T follicular helper cell (primary cell): ENCODE data around the gene RUSF1.
"Not testable (repeated sequence)": the region's sequence is repeated elsewhere in the genome, so short reads cannot be mapped to it uniquely, and the experiment has no call there.

Source experiments
- DNase-seq: peaks from one replicate; pipeline ENCODE4 v3.0.0-alpha.2; 2020; ENCODE audit warnings: low read depth
- total RNA-seq, 2 experiments: gene quantifications; one replicate each; lab custom pipeline; 2026; lab: John Stamatoyannopoulos, UW

RUSF1 gene
- total RNA-seq = 46.1 to 60.2 reads per million in 2 experiments

DNA sequence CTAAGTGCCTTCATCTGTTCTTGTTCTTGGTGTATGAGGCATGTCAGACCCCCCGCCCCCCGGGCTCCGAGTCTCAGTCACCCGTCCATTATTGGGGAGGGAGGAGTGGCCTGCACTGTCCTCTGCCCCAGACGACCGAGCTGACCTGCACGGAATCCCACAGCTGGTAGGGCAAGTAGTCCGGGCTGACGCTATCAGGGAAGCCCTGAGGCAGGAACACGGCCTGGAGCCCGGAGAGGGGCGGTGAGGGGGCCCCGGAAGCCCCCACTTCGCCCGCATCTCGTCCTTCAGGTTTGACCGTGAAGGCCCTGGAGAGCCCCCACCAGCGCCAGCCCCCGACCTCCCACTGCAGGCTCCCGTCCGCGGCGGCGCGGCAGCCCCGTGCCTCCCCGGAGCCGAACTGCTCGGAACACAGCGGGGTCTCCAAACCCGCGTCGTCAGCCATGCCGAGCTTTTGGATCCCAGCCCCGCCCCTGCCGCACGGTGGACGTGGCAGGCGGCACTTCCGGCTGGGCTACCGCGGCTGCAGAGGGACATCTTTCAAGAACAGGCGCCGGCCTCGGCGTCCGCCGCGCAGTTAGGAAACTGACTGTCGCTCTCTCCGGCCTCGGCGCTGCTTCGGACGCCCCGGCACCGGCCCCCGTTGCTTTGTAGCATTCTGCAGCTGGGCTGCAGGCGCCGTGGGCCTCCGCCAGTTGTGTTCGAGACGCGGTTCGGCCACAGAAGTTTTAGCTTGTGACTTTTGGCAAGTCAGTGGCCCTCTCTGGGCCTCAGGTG, at the start of gene RUSF1:
Gene RUSF1 (minus strand): TSS at position 463 of the 777 bp plus-strand sequence. CDS start 18 bp downstream, at position 445.
- DNase-seq = peak; percentile 64

DNA sequence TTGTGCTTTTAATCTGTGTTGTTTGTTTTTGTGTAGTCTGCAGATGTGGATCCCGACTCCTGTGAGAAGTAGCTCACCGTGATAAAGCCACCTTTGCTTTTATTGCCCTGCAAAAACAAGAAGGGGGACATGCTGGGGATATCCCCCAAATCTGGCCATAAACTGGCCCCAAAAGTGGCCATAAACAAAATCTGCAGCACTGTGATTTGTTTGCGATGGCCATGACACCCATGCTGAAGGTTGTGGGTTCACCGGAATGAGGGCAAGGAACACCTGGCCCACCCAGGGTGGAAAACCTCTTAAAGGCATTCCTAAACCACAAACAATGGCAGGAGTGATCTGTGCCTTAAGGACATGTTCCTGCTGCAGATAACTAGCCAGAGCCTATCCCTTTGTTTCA, 34.6 kb upstream of the RUSF1 start:
- DNase-seq = no peak

DNA sequence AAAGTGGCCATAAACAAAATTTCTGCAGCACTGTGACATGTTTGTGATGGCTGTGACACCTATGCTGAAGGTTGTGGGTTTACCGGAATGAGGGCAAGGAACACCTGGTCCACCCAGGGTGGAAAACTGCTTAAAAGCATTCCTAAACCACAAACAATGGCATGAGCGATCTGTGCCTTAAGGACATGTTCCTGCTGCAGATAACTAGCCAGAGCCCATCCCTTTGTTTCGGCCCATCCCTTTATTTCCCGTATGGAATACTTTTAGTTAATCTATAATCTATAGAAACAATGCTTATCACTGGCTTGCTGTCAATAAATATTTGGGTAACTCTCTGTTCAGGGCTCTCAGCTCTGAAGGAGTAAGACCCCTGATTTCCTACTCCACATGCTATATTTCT, 31.6 kb upstream of the RUSF1 start:
- not testable (repeated sequence) for DNase-seq

DNA sequence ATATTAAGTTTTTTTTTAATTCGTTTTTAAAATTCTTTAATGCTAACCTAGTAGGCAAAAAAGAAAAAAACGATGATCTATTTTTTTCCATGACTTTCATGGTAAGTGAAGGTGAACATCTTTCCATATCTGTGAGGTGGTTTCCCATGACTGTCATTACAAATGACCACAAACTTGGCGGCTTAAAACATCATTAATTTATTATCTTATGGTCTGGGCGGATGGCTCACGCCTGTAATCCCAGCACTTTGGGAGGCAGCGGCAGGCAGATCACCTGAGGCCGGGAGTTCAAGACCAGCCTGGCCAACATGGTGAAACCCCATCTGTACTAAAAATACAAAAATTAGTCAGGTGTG, 30.0 kb upstream of the RUSF1 start:
- DNase-seq = not testable (repeated sequence)

DNA sequence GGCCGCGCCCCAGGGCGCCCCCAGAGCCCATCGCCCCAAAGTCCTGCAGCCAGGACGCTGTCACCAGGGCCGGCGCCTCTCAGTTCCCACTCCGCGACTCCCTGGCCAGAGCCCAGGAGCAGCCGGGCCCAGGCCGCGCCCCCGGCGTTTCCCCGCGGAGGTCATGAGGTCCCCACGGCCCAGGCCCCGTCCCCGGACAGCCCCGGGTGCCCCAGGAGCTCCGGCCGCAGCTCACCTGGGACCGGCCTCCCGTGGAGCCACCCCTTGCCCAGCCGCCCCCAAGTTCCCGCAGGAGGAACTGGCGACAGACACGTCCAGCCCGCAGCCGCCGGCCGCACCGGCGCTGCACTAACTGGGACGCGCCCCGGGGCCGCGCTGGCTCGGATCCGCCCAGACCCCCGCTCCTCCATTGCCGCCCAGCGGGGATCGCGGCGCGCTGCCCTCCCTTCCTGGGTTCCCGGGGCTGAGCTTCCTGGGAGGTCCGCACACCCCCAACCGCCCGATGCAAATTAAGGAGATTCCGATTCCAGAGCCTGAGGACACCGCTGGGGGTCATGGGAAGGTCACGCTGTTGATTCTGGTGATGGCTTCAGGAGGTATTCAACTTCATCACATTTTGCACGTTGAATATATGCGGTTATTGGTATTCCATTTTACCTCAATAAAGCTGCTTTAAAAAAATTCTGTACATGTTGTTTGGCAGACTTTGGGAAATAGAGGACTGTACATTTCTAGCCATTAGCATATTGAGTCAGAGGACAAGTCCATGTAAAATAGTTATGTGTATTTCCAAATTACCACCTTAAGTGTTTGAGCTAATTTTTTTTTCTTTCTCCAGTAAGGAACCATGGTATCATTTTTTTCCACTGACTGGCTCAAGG, 29.4 kb upstream of the RUSF1 start:
- no peak for DNase-seq

DNA sequence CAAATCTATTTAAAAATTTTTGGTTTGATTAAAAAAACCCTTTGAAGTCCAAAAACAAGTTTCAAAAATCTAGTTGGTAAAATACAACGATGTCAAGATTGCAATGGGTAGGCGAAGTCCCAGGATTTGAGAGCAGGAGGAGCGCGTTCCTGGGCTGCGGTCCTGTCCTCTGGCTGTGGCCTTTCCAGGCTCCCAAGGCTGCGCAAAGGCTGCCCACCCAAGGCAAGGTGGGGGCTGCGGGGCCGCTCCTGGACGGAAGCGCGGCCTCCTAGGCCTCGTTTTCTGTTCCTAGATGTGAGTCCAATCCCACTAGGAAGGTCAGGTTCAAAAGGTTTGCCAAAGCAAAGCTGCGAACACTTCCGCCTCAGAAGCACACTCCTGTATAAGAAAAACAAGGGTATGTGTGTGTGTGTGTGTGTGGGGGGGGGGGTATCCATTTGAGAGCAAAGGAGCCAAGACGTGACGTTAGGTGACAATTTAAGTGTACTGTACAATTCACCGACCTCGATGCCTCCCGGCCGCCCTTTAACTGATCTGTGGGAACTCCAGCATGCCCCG, 28.7 kb upstream of the RUSF1 start:
- no peak for DNase-seq

DNA sequence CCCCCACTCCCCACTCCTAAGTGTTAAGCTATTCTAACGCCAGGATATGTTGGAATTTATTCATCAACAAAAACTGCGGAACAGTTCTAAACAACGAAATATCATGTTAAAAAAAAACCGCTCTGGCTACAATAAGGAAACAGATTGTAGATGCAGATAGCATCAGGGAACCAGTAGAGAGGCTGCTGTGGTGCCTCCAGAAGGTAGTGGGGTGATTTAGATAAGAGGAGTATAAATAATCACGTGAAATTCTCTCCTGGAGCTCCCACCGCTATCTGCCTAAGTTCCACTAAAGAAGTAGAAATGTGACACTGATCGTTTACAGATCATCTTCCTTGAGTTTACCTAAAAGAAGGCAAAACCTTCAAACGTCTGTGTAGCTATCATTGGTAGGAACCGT, 27.5 kb upstream of the RUSF1 start:
- no peak for DNase-seq

DNA sequence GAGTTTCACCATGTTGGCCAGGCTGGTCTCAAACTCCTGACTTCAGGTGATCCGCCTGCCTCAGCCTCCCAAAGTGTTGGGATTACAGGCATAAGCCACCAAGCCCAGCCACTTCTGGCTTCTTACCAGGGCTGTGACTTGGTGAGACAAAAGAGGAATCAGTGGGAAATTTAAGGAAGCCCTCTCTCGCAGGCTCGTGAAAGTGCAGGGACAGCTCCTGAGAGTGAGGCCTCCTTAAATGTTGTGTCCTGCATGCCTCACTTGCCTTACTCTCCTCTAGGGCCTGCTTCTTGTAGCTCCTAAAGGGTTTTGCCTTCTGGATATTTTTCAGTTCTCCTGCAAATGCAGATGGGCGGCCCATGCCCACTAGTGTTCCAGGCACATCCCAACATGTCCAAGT, 24.7 kb upstream of the RUSF1 start:
- DNase-seq = no peak

DNA sequence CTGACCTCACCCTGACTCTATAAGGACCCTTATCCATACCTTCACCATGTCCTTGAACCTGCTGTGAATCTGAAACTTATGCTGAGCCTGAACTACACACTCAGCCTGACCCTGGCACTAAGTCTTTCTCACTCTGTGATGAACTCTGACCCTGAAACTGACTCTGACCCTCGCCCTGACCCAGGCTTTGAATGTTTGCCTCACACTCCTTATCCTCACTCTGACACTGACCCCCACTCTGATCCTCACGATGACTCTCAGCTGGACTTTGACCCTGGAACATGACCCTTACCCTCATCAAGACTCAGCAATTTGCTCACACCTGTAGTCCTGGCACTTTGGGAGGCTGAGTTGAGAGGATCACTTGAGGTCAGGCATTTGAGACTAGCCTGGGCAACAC, 23.9 kb upstream of the RUSF1 start:
- DNase-seq = no peak

DNA sequence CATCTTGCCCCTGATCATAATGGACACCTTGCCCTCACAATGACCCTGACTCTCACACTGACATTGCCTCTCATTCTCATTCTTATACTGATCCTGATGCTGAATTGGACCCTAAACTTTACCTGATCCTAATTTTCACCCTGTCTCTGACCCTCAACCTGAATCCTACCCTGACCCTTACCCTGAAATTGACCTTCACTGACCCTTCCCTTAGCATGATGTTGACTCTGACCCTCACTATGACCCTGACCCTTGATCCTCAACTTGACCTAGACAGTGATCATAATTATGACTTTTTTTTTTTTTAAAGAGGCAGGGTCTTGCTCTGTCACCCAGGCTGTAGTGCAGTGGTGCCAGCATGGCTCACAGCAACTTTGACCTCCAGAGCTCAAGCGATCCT, 22.9 kb upstream of the RUSF1 start:
- DNase-seq = no peak

DNA sequence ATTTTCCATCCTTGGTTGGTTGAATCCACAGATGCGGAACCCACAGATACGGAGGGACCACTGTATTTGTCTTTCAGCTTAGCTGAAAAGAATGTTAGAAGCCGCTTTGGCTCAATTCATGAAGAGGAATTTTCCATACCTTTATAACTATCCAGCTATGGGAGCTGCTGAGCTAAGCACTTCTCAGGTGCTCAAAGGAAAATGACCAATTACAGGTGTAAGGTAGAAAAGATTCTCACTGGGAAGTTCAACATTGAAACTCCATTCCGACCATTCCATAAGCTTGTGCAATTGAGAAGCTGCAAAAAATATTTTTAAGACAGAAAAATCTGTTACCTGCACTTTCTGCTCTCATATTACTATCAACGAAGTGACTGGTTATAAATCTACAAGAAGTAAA, 22.2 kb upstream of the RUSF1 start:
- no peak for DNase-seq

DNA sequence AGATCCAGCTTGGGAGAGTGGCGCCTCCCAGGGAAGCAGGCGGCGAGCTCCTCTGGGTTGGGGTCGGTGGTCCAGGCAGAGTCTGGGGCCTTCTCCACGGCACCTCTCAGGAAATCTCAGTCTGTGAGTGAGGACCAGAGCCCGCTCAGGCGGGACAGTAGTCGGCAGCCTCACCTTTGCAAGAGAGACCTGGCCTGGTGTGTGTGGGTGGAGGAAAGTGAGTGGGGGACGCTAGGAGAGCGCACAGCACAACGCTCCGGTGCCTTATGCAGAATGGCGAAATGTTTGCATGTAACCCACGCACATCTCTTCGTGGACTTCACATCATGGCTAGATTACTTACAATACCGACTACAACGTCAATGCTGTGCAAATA, 21.7 kb upstream of the RUSF1 start:
- no peak for DNase-seq

DNA sequence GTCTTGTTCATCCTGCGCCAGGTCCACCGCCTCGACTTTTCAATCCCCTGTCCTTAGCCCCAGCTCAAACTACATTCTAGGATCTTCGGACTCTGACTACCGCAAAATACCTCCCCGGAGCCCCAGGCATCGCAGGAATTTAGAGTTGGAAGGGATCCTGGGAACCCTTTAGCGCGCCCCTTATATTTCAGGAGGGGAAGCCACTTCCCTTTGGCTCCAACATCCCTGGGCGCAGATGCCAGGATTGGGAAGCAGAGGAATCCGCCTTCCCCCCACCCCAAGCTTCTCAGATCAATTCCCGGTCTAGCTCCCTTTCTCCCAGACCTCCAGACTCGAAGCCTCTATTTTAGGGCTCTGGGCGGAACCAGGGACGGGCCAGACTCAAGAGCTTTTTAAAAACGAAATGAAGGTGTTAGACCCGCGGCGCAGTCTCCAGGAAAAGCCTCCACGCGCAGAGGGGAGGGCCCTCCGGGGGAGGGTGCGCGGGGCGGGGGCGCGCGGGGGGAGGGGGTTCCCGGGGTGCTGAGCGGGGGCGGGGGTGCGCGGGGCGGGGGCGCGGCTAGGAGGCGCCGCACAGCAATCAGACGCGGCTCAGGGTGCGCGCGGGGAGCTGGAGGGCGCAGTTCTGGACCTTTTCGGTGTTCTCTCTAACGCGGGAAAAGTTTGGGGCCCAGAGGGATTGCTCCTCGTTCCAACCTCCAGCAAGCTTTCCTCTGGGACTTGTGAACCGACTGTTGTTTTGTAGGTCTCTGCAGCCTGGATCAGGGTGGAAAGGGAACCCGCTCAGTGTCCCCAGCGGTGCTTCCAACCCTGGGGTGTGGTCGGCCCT, 21.1 kb upstream of the RUSF1 start:
- DNase-seq = no peak

DNA sequence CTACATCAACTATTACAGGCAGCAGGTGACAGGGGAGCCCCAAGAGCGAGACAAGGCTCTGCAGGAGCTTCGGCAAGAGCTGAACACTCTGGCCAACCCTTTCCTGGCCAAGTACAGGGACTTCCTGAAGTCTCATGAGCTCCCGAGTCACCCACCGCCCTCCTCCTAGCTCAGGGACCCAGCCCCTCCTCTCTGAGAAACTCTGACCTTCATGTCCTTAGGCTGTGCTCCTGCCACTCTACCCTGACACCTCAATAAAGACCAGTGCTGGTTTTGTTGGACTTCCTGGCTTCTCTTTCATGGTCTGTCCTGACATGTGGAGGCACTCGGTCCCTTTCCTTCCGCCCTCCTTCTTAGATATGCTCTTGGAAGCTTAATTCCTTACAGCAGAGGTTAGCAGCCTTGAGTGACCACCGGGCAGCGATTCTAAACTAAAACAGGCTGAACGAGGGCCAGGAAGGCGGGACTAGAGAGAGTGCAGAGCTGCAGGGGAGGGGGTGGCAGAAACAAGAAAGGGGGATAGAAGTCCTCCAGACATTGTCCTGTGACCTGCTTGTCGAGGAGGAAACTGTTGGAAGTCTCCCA, 20.4 kb upstream of the RUSF1 start:
- no peak for DNase-seq

DNA sequence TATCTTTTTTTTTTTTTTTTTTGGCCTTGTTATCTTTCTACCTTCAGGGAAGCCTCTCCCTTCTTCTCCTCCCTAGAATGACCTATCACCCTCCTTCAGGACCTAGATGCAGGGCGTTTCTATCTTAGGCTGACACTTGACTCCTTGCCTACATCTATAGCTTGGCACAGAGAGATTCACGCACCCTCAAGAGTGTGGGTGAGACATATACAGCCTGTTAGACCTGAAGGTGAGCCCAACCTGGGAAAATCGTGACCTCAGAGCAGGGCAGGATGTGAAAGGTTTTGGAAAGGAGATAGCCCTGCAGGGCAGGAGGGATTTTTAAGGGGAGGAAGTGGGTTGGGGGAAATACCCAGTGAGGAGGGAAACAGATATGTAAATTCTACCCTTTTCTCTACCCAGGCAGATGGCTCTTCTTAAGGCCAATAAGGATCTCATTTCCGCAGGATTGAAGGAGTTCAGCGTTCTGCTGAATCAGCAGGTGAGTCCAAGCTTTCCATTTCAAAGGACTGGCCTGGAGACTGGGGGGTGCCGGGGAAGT, 19.6 kb upstream of the RUSF1 start, which contains the start of gene AHSP:
Gene AHSP (plus strand): TSS at position 167 of the 541 bp plus-strand sequence. CDS start 240 bp downstream, at position 407.
- DNase-seq = no peak

DNA sequence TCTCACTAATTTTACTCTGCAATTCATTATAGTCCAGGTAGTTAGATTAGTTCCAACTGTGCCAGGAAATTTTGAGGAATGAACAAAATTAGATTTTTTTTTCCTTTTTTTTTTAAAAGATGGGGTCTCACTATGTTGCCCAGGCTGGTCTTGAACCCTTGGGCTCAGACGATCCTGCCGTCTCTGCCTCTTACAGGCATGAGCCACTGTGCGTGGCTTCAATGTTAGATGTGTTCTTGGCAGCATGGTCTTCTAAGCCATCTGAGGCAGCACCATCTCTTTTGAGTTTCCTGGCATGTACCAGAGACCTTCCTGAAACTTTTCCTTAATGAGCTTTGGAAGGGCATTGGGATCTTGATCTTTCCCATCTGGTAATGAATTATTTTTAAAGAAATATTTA, 16.9 kb upstream of the RUSF1 start:
- no peak for DNase-seq

DNA sequence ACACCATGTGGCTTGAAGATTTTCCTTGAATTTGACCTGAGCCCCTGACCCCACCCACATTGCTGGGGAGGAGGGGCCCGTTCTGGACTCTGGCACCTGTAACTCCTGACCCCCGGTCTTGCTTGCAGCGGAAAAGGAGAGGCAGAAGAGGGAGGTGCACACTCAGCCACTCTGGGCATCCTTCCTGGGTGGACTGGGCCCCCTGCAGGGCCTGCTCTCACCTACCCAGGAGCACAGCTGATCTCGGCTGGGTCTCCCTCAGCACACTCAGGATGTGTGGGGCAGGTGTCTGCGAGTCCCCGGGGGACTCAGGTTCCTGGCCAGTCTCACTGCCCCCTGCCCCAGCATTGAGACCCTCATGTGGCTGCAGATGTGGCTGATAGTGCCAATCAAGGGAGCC, 15.6 kb upstream of the RUSF1 start:
- not testable (repeated sequence) for DNase-seq

DNA sequence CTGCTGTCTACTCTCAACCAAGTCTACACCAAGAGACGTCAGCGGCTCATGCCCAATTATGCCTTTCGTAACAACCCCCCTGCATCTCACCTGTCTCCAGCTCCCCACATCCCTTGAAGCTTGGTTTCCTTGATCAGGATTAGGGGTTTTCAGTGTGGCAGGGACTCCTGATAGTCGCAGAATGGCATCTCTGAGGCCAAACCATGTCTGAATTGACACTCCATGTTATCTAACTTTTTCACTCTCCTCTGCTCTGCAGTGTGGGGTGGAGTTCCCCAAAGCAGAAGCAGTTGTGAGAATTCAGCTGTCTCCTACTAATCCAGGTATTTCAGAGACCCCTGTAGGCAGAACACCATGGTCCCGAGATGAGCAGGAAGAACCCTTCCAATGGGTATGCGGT, 13.9 kb upstream of the RUSF1 start:
- DNase-seq = no peak

DNA sequence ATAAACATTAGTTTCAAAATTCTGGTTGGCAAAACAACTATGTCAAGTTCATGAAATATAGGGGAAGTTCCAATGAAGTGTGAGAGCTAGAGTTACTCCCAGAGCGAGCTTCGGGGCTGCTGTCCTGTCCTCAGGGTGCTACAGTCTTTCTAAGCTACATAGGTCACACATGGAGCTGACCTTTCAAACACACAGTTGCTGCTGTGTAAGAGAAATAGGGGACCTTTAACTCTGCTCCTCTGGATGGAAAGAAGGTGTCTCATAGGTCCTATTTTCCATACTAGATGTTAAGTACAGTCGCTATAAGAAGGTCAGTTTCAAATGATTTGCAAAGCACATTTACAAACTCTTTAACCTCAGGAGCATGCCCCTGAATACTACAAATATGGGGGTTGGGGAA, 13.2 kb upstream of the RUSF1 start:
- no peak for DNase-seq

DNA sequence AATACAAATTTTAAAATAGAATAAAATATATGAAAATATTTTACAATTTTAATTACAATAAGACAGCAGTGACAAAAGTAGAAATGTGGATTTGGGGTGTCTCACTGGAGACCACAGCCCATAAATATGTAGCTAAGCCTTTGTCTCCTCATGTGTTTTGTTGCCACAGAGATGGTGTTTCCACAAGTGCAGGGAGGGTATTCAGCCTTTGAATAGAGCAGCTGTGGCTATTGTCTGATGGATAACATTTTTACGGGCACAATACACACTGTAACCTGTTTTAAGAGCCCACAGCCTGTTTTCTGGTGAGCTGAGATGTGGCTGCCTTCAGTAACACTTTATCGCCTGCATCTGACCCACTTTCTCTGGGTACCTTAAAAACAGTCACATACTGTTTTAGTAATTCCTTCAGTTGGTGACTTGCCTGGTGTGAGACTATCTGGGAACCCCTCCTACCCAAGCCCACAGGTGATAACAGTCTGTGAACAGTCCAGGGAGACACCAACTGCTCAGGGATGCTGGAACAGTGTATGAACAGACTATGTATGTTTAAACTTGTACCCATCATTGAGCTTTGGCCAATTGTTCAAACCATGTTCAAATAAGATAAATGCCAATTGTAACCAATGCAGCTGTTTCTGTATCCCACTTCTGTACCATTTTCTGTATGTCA, 11.7 kb upstream of the RUSF1 start:
- no peak for DNase-seq
